ENCODE measurements around the gene PRSS38. TPM values are rescaled to one million over a fixed set of nuclear protein-coding genes. Genes with fewer than 3 reads are reported as not detected.

Gene PRSS38
- total and polyA plus RNA-seq, 2 donors (not counting 3 experiments of a cell fraction or from before 2014, with no cell fraction given) = not detected

GRCh38 chr1:227809026-227809425 is 6.4 kb upstream of the PRSS38 start:
- Histone ChIP-seq H3K9me3 (replicated peaks; ENCODE audit: control insufficient read depth, insufficient read depth, low read length) (no peaks in the 10 kb centered on the region), H3K27ac (ENCODE audit: insufficient read depth, low read depth, low read length) (no peak overlapping the region), H3K9me1 (replicated peaks; ENCODE audit: control insufficient read depth, extremely low read depth, insufficient read depth, low read length) (no peaks in the 10 kb centered on the region), H3K27me3 (ENCODE audit: control insufficient read depth in 2 of 2, insufficient read depth in 2 of 2, low read length in 2 of 2) (peaks cover 3 to 11% of the 10 kb centered on the region in 2 experiments), H3K4me3 (replicated peaks in 1 of 3; ENCODE audit: insufficient read depth in 1 of 3, low read depth in 1 of 3, low read length in 3 of 3) (no peak overlapping the region), H3K9ac (replicated peaks; ENCODE audit: extremely low read depth, insufficient read depth, low read length) (no peak overlapping the region), H3K79me2 (ENCODE audit: control insufficient read depth, insufficient read depth, low read length) (no peaks in the 10 kb centered on the region), H3K4me1 (ENCODE audit: control insufficient read depth, extremely low read depth, insufficient read depth, low read length) (no peaks in the 10 kb centered on the region), H3K36me3 (ENCODE audit: control insufficient read depth in 2 of 2, extremely low read depth in 1 of 2, insufficient read depth in 2 of 2, low read length in 2 of 2) (no peaks in the 10 kb centered on the region), H3K4me2 (ENCODE audit: insufficient read depth, low read length) (no peak overlapping the region), H2AFZ (ENCODE audit: low read depth, low read length) (no peak overlapping the region), H4K20me1 (replicated peaks; ENCODE audit: control insufficient read depth, extremely low read depth, insufficient read depth, low read length) (no peaks in the 10 kb centered on the region)
- FAIRE-seq = no peak
- TF ChIP-seq POLR2AphosphoS5 (IDR thresholded peaks at IDR 0.05; ENCODE audit: insufficient read depth, low read depth, low read length) (no peak), MYC (IDR thresholded peaks at IDR 0.05; ENCODE audit: low read depth, low read length) (no peak), JUN (IDR thresholded peaks at IDR 0.05; ENCODE audit: borderline replicate concordance, insufficient read depth, insufficient read length, low read depth) (no peak), CTCF (IDR thresholded peaks at IDR 0.05; ENCODE audit: extremely low read depth in 1 of 2, insufficient read depth in 1 of 2, low read depth in 1 of 2, low read length in 2 of 2) (no peak), FOS (IDR thresholded peaks at IDR 0.05; ENCODE audit: borderline replicate concordance, insufficient read depth, low read length) (no peak), GATA2 (IDR thresholded peaks at IDR 0.05; ENCODE audit: insufficient read depth, insufficient read length, low read depth, low read length) (no peak), EZH2 (IDR thresholded peaks at IDR 0.05; ENCODE audit: borderline replicate concordance, low read depth, low read length, severe bottlenecking) (no peak), POLR2A (IDR thresholded peaks at IDR 0.05; ENCODE audit: low read depth, low read length) (no peak), MAX (IDR thresholded peaks at IDR 0.05; ENCODE audit: insufficient read depth, insufficient read length) (no peak)
- CTCF ChIA-PET = no interaction called here
- intact Hi-C loops (cut with micrococcal nuclease) = no loop called here
- dilution Hi-C loops (cut with MboI; ENCODE audit: extremely low pct_ligation_motif_present, low sequenced_read_pairs) = no loop called here
- no peak for DNase-seq (ENCODE audit: low read depth, low spot score)
- POLR2A ChIA-PET = no interaction called here
- no TSS peak for BruUV-seq (replicated peaks)
